Measurements from ENCODE around the gene DENND1B.
"Not testable (repeated sequence)": the region's sequence is repeated elsewhere in the genome, so short reads cannot be mapped to it uniquely, and the experiment has no call there.

Gene DENND1B

GRCh38 chr1:197740992-197741391, 34.3 kb downstream of the DENND1B start:
- no peak for DNase-seq

- DNase-seq: no peak
Observed at GRCh38 chr1:197738927-197739326, 36.4 kb downstream of the DENND1B start.

GRCh38 chr1:197737916-197738315, 37.4 kb downstream of the DENND1B start:
- DNase-seq: peak; percentile 64

- no peak for DNase-seq
Observed at GRCh38 chr1:197736685-197737084, 38.6 kb downstream of the DENND1B start.

GRCh38 chr1:197735461-197735860, 39.8 kb downstream of the DENND1B start:
- no peak for DNase-seq

- no peak for DNase-seq
Observed at GRCh38 chr1:197733324-197733723, 42.0 kb downstream of the DENND1B start.

- DNase-seq: no peak
Observed at GRCh38 chr1:197732187-197732586, 43.1 kb downstream of the DENND1B start.

- DNase-seq: no peak
Observed at GRCh38 chr1:197731449-197731848, 43.8 kb downstream of the DENND1B start.

GRCh38 chr1:197725976-197726375, 49.3 kb downstream of the DENND1B start:
- DNase-seq: no peak

- DNase-seq: no peak
Observed at GRCh38 chr1:197725044-197725443, 50.2 kb downstream of the DENND1B start.

GRCh38 chr1:197715806-197716205, 59.5 kb downstream of the DENND1B start:
- no peak for DNase-seq

- DNase-seq: no peak
Observed at GRCh38 chr1:197706601-197707000, 68.7 kb downstream of the DENND1B start.

- no peak for DNase-seq
Observed at GRCh38 chr1:197705941-197706340, 69.3 kb downstream of the DENND1B start.

GRCh38 chr1:197700688-197701087, 74.6 kb downstream of the DENND1B start:
- DNase-seq: not testable (repeated sequence)

GRCh38 chr1:197696372-197696771, 78.9 kb downstream of the DENND1B start:
- DNase-seq: no peak

GRCh38 chr1:197695961-197696360, 79.3 kb downstream of the DENND1B start:
- no peak for DNase-seq

GRCh38 chr1:197692965-197693364, 82.3 kb downstream of the DENND1B start:
- DNase-seq: no peak

GRCh38 chr1:197691816-197692215, 83.5 kb downstream of the DENND1B start:
- no peak for DNase-seq

- DNase-seq: no peak
Observed at GRCh38 chr1:197690074-197690473, 85.2 kb downstream of the DENND1B start.

- no peak for DNase-seq
Observed at GRCh38 chr1:197688233-197688632, 87.0 kb downstream of the DENND1B start.

- no peak for DNase-seq
Observed at GRCh38 chr1:197686702-197687355, 88.5 kb downstream of the DENND1B start.

- no peak for DNase-seq
Observed at GRCh38 chr1:197686231-197686630, 89.0 kb downstream of the DENND1B start.

GRCh38 chr1:197685785-197686184, 89.5 kb downstream of the DENND1B start:
- no peak for DNase-seq

GRCh38 chr1:197683895-197684553, 91.3 kb downstream of the DENND1B start:
- DNase-seq: no peak

- DNase-seq: no peak
Observed at GRCh38 chr1:197683280-197683679, 92.0 kb downstream of the DENND1B start.

All from NCI-H510A treated with DMSO at 0.1 percent for 48 hours (cell line).